B cell (primary cell): ENCODE results near the gene SGCA. TPM values are rescaled to one million over a fixed set of nuclear protein-coding genes. Genes with fewer than 3 reads are reported as not detected.

Source experiments
- ATAC-seq: fragments of 200-7000 bp; cut with Tn5 transposase; one replicate; pipeline ENCODE4 v1.10.0; 2021; ENCODE audit warnings: low read depth, mild to moderate bottlenecking, moderate number of reproducible peaks, moderate library complexity
- CTCF ChIA-PET: fragments of 350-600 bp; sonication (Branson Sonifier 250); formaldehyde crosslinking; loops from one replicate; lab custom pipeline; 2021; ENCODE audit warnings: antibody characterized with exemption, inconsistent platforms; lab: Charles Lee
- POLR2A ChIA-PET: fragments of 350-600 bp; sonication (Branson Sonifier 250); formaldehyde crosslinking; loops from one replicate; lab custom pipeline; 2021; ENCODE audit warnings: antibody characterized with exemption; lab: Charles Lee
- DNase-seq: peaks from one replicate; pipeline ENCODE4 v3.0.0; 2013
- H2AFZ ChIP-seq: 2 replicates; pipeline ENCODE4 v1.6.1; 2012; ENCODE audit warnings: mild to moderate bottlenecking, low read depth, low read length; ENCODE audit not compliant: insufficient read depth, poor library complexity, severe bottlenecking
- H3K27ac ChIP-seq, 2 donors: 1 replicate in 1 of 2; 2 replicates in 1 of 2; pipeline ENCODE4 v1.5.1; 2012 to 2013; ENCODE audit warnings: low read length in 2 of 2, mild to moderate bottlenecking in 2 of 2, moderate library complexity in 1 of 2
- H3K27me3 ChIP-seq, 4 experiments: fragments of 200-600 bp in 1 of 4; sonication (generic) in 1 of 4; replicated peaks in 1 of 4; 1 replicate in 2 of 4; 2 replicates in 2 of 4; pipeline versions ENCODE4 v1.6.1 to v1.7.0; 2013 to 2016; ENCODE audit warnings: low read length in 3 of 4, mild to moderate bottlenecking in 2 of 4, mixed read lengths in 1 of 4, moderate library complexity in 1 of 4; ENCODE audit not compliant: insufficient read depth in 4 of 4, control insufficient read depth in 3 of 4; ENCODE audit errors: control extremely low read depth in 1 of 4
- H3K36me3 ChIP-seq, 2 experiments: replicated peaks in 1 of 2; 1 replicate in 1 of 2; 2 replicates in 1 of 2; pipeline versions ENCODE4 v1.6.1 to v1.7.1; 2013; ENCODE audit warnings: low read length in 1 of 2; ENCODE audit not compliant: insufficient read depth in 2 of 2, control insufficient read depth in 1 of 2; ENCODE audit errors: control extremely low read depth in 1 of 2, extremely low read depth in 1 of 2
- H3K4me1 ChIP-seq, 2 donors: fragments of 200-600 bp in 1 of 2; sonication (generic) in 1 of 2; 1 replicate in 1 of 2; 2 replicates in 1 of 2; pipeline versions ENCODE4 v1.5.1 to v1.6.1; 2013 to 2017; ENCODE audit warnings: low read length in 2 of 2; ENCODE audit not compliant: control insufficient read depth in 2 of 2, insufficient read depth in 2 of 2
- H3K4me2 ChIP-seq: replicated peaks from 2 replicates; pipeline ENCODE3; 2012; ENCODE audit warnings: mild to moderate bottlenecking, low read depth, low read length; ENCODE audit not compliant: poor library complexity, severe bottlenecking
- H3K4me3 ChIP-seq, 5 experiments: fragments of 200-600 bp in 1 of 5; sonication (generic) in 1 of 5; 1 replicate in 3 of 5; 2 replicates in 2 of 5; pipeline versions ENCODE4 v1.5.1 to v1.7.0; 2011 to 2016; ENCODE audit warnings: low read length in 4 of 5, mild to moderate bottlenecking in 4 of 5, low read depth in 2 of 5, control low read depth in 1 of 5, moderate library complexity in 1 of 5; ENCODE audit not compliant: insufficient read depth in 1 of 5; ENCODE audit errors: control extremely low read depth in 1 of 5, extremely low read depth in 1 of 5
- H3K79me2 ChIP-seq: fragments of 200-600 bp; sonication (generic); one replicate; pipeline ENCODE4 v1.6.0; 2016; ENCODE audit warnings: low read length; ENCODE audit not compliant: control insufficient read depth, insufficient read depth
- H3K9ac ChIP-seq: fragments of 200-600 bp; sonication (generic); 2 replicates; pipeline ENCODE4 v1.6.1; 2017; ENCODE audit warnings: mild to moderate bottlenecking, low read length, moderate library complexity
- H3K9me3 ChIP-seq, 3 donors: one replicate each; pipeline versions ENCODE4 v1.6.1 to v1.7.1; 2013; ENCODE audit warnings: low read length in 2 of 3; ENCODE audit not compliant: control insufficient read depth in 2 of 3, insufficient read depth in 1 of 3; ENCODE audit errors: control extremely low read depth in 1 of 3
- H4K20me1 ChIP-seq: 2 replicates; pipeline ENCODE4 v1.6.0; 2012; ENCODE audit warnings: mild to moderate bottlenecking, low read length; ENCODE audit not compliant: insufficient read depth, control insufficient read depth, poor library complexity, severe bottlenecking
- H3K27ac Mint-ChIP-seq: one replicate; pipeline ENCODE4 v1.8.0; 2021; ENCODE audit warnings: mixed read lengths
- H3K27me3 Mint-ChIP-seq: one replicate; pipeline ENCODE4 v1.8.0; 2021; ENCODE audit warnings: mixed read lengths
- H3K4me1 Mint-ChIP-seq: one replicate; pipeline ENCODE4 v1.8.0; 2021; ENCODE audit warnings: mixed read lengths
- H3K4me3 Mint-ChIP-seq: one replicate; pipeline ENCODE4 v1.8.0; 2021; ENCODE audit warnings: mixed read lengths
- H3K9me3 Mint-ChIP-seq: one replicate; pipeline ENCODE4 v1.8.0; 2022; ENCODE audit warnings: mixed read lengths; ENCODE audit not compliant: insufficient read depth
- CTCF ChIP-seq: fragments of 200-600 bp; IDR thresholded peaks from one replicate; pipeline ENCODE4 v1.8.0; 2022; ENCODE audit warnings: antibody characterized with exemption, mild to moderate bottlenecking
- EZH2 ChIP-seq: IDR thresholded peaks from 2 replicates; pipeline ENCODE4 v1.6.1; 2012; ENCODE audit warnings: borderline replicate concordance, low read depth, mild to moderate bottlenecking, moderate library complexity, low read length; ENCODE audit not compliant: insufficient read depth, poor library complexity, severe bottlenecking
- WGBS: methylation state at CpG from one replicate; pipeline ENCODE4 v1.1.5; 2013; ENCODE audit warnings: missing lambda C conversion rate; ENCODE audit not compliant: insufficient coverage; 5-methylcytosine and 5-hydroxymethylcytosine counted together
- intact Hi-C: fragments of 100-400 bp; cut with micrococcal nuclease; formaldehyde crosslinking; loops from one replicate; pipeline ENCODE4 v1.10.0; 2022
- polyA plus RNA-seq: library from polyadenylated mRNA; depleted of rRNA; stranded (reverse); fragments of >200 nt; gene quantifications from 2 replicates; pipeline ENCODE4 v1.2.3, GENCODE V29; 2012
- total RNA-seq, 2 donors: library from RNA; stranded (reverse); fragments of 120-200 nt in 1 of 2; gene quantifications; 1 replicate in 1 of 2; 2 replicates in 1 of 2; pipeline versions ENCODE4 v1.2.3 to v1.2.4, GENCODE V29; 2013 to 2022

The SGCA gene
- total and polyA plus RNA-seq, 2 donors (not counting 1 experiment from before 2014, with no cell fraction given) = 4.4 to 4.5 TPM

GRCh38 chr17:50177983-50178834 is 12.4 kb downstream of the SGCA start:
- H3K4me2 ChIP-seq = peak overlapping the region; percentile 58
- H3K27me3 Mint-ChIP-seq = no peaks in the 10 kb centered on the region
- DNase-seq (peak; percentile 75), ATAC-seq (peak; percentile 98)
- ChIA-PET CTCF (interaction anchor here (0.6 to 3.8 kb wide), 25 partner anchors 8 to 684 kb away, joined by 3 to 27 read pairs (median 5); partner anchors contain the start of genes COL1A1 and SAMD14), POLR2A (interaction anchor here (0.6 to 1.1 kb wide), 2 partner anchors 30 to 1161 kb away, joined by 3 read pairs; no protein-coding TSS in a partner anchor)
- H3K36me3 ChIP-seq = no peaks in the 10 kb centered on the region
- no peaks in the 10 kb centered on the region for H3K9me3 ChIP-seq
- H3K4me1 ChIP-seq = peaks cover 7 to 14% of the 10 kb centered on the region in 2 donors
- peak overlapping the region; percentile 59 for H3K4me3 Mint-ChIP-seq
- H3K79me2 ChIP-seq = no peaks in the 10 kb centered on the region
- no peak overlapping the region for H3K27ac ChIP-seq
- WGBS = 25% methylated on average over 21 of the region's 22 CpGs
- H3K27me3 ChIP-seq = no peaks in the 10 kb centered on the region
- H3K4me3 ChIP-seq = peak overlapping the region in 2 of 5 experiments; percentile 25 to 29
- peak overlapping the region; percentile 59 for H2AFZ ChIP-seq
- TF ChIP-seq CTCF (peak; percentile 60), EZH2 (no peak)
- peak overlapping the region; percentile 28 for H3K9ac ChIP-seq
- intact Hi-C loops = loop anchor here (2.0 kb wide), 1 partner anchor 23 kb away; the partner anchor contains the start of gene COL1A1
- peaks cover 21% of the 10 kb centered on the region for H3K4me1 Mint-ChIP-seq
- no peaks in the 10 kb centered on the region for H3K9me3 Mint-ChIP-seq
- H3K27ac Mint-ChIP-seq = no peak overlapping the region
- no peaks in the 10 kb centered on the region for H4K20me1 ChIP-seq

GRCh38 chr17:50180111-50180510 is 14.3 kb downstream of the SGCA start:
- Histone ChIP-seq H3K4me1 (peaks cover 26 to 33% of the 10 kb centered on the region in 2 donors), H3K27ac (no peak overlapping the region), H3K9me3 (no peaks in the 10 kb centered on the region), H3K9ac (no peak overlapping the region), H3K4me3 (no peak overlapping the region), H2AFZ (no peak overlapping the region), H3K36me3 (no peaks in the 10 kb centered on the region), H3K79me2 (no peaks in the 10 kb centered on the region), H3K27me3 (no peaks in the 10 kb centered on the region), H4K20me1 (no peaks in the 10 kb centered on the region), H3K4me2 (no peak overlapping the region)
- DNase-seq (no peak), ATAC-seq (no peak)
- H3K4me3 Mint-ChIP-seq = no peak overlapping the region
- no peak for TF ChIP-seq EZH2
- no peak for TF ChIP-seq CTCF
- no peak overlapping the region for H3K27ac Mint-ChIP-seq
- H3K4me1 Mint-ChIP-seq = peaks cover 38% of the 10 kb centered on the region
- no peaks in the 10 kb centered on the region for H3K27me3 Mint-ChIP-seq
- intact Hi-C loops = no loop called here
- ChIA-PET CTCF (interaction anchor here (1.1 to 2.0 kb wide), 2 partner anchors 11 to 17 kb away, joined by 3 to 5 read pairs; no protein-coding TSS in a partner anchor), POLR2A (no interaction called here)
- H3K9me3 Mint-ChIP-seq = no peaks in the 10 kb centered on the region
- whole genome bisulfite sequencing = 94% methylated on average over 4 of the region's 4 CpGs
